ENCODE measurements around the gene NHEJ1.

Gene NHEJ1

DNA sequence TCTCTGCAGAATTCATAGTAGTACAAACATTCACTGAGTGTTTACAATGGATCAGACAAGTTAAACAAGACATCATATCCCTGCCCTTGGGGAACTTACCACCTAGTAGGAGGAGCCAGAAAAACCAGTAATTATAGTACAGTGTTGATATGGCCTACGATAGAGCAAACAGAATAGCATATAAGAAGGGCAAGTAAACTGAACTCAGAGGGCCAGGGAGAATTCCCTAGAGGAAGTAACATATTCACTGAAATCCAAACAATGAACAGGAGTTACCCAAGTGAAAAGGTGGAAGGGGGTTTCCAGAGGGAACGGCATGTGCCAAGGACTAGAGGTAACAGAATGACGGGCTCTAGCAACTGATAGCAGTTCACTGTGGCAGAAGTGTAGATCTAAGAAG is 34.1 kb downstream of the NHEJ1 start:
- H3K9me3 ChIP-seq (ENCODE audit: low read length) = no peaks in the 10 kb centered on the region
- H3K27me3 ChIP-seq (ENCODE audit: control insufficient read depth in 1 of 2, insufficient read depth in 2 of 2, low read length in 2 of 2) = no peaks in the 10 kb centered on the region
- no peak overlapping the region for H3K9ac ChIP-seq (ENCODE audit: low read length)
- peaks cover 4% of the 10 kb centered on the region for H3K4me1 ChIP-seq (ENCODE audit: insufficient read depth, low read length)
- H3K4me3 ChIP-seq (ENCODE audit: low read depth in 1 of 2, low read length in 2 of 2) = no peak overlapping the region
- H3K27ac ChIP-seq (ENCODE audit: low read depth, low read length) = no peak overlapping the region
- H3K36me3 ChIP-seq (ENCODE audit: insufficient read depth, low read length) = no peaks in the 10 kb centered on the region

- no peak overlapping the region for H3K4me3 ChIP-seq (ENCODE audit: low read depth in 1 of 2, low read length in 2 of 2)
- no peak overlapping the region for H3K9ac ChIP-seq (ENCODE audit: low read length)
- H3K9me3 ChIP-seq (ENCODE audit: low read length) = no peaks in the 10 kb centered on the region
- H3K4me1 ChIP-seq (ENCODE audit: insufficient read depth, low read length) = peaks cover 4% of the 10 kb centered on the region
- H3K27me3 ChIP-seq (ENCODE audit: control insufficient read depth in 1 of 2, insufficient read depth in 2 of 2, low read length in 2 of 2) = no peaks in the 10 kb centered on the region
- no peaks in the 10 kb centered on the region for H3K36me3 ChIP-seq (ENCODE audit: insufficient read depth, low read length)
- H3K27ac ChIP-seq (ENCODE audit: low read depth, low read length) = no peak overlapping the region
These were observed 34.7 kb downstream of the NHEJ1 start for GRCh38 chr2:219125886-219126270.

DNA sequence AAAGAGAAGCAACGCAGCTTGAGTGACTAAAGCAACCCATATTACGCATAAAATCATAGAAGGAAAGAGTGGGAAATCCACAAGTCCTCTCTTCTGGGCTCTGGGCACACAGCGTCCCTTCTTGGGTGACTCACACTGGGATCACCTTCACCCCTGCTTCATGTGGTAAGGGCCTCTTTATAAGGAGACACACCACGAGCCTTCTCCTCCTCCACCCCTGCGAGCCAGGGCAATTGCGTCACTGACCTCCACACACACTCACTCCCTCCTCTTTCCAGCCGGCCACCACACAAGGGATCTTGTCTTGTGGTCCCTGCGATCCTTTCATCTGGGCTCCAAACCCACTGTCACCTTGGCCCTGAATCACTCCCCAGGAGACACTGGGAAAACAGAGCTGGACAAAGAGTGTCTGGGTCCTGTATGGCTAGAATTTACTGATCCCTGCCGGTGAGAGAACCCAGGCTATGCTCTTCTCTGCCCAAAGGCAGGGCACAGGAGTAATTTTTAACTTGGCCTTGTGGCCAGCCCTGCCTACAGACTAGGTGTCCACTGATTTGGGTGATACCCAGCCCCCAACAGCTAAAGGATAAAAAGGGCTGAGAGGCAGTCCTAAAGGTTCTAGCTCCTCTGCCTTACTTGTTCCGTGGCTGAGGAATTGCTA is 35.3 kb downstream of the NHEJ1 start:
- H3K27me3 ChIP-seq (ENCODE audit: control insufficient read depth in 1 of 2, insufficient read depth in 2 of 2, low read length in 2 of 2) = no peaks in the 10 kb centered on the region
- no peak overlapping the region for H3K4me3 ChIP-seq (ENCODE audit: low read depth in 1 of 2, low read length in 2 of 2)
- no peaks in the 10 kb centered on the region for H3K9me3 ChIP-seq (ENCODE audit: low read length)
- no peak overlapping the region for H3K9ac ChIP-seq (ENCODE audit: low read length)
- H3K36me3 ChIP-seq (ENCODE audit: insufficient read depth, low read length) = no peaks in the 10 kb centered on the region
- no peak overlapping the region for H3K27ac ChIP-seq (ENCODE audit: low read depth, low read length)
- H3K4me1 ChIP-seq (ENCODE audit: insufficient read depth, low read length) = peaks cover 4% of the 10 kb centered on the region

DNA sequence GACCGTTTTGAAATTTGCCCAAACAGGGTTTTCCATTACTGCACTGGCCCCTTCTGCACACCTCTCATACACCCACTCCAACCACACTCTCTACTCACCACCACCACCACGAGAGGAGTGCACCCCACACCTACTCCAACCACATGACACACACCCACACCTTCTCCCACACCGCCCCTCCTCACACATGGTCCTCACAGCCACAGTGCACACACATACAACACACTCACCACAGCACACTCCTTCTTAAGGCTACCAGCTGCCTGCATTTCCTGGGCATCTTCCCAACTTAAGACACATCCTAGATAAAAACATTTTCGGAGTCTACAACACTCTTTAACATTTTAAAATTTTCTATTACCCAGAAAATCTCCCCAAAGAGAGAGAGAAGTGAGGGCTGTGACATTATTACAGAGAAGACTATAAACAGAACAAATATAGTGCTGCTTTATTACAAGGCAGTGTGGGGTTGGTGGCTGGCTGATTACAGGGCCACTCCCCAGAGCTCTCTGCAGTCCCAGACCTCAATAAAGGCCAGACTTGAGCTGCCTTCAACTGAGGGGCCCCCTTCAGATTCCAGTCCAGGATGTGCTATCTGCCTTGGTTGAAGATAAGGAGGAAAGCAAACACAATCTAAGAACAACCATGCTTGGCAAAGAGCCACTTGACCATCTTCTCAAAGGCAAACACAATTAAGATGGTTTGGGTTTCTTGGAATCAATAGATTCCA is 36.1 kb downstream of the NHEJ1 start:
- no peak overlapping the region for H3K9ac ChIP-seq (ENCODE audit: low read length)
- H3K27ac ChIP-seq (ENCODE audit: low read depth, low read length) = no peak overlapping the region
- no peak overlapping the region for H3K4me3 ChIP-seq (ENCODE audit: low read depth in 1 of 2, low read length in 2 of 2)
- H3K9me3 ChIP-seq (ENCODE audit: low read length) = no peaks in the 10 kb centered on the region
- H3K4me1 ChIP-seq (ENCODE audit: insufficient read depth, low read length) = peaks cover 4% of the 10 kb centered on the region
- no peaks in the 10 kb centered on the region for H3K27me3 ChIP-seq (ENCODE audit: control insufficient read depth in 1 of 2, insufficient read depth in 2 of 2, low read length in 2 of 2)
- H3K36me3 ChIP-seq (ENCODE audit: insufficient read depth, low read length) = no peaks in the 10 kb centered on the region

GRCh38 chr2:219123356-219124135 is 37.1 kb downstream of the NHEJ1 start:
- Histone ChIP-seq H3K36me3 (ENCODE audit: insufficient read depth, low read length) (no peaks in the 10 kb centered on the region), H3K4me3 (ENCODE audit: low read depth in 1 of 2, low read length in 2 of 2) (no peak overlapping the region), H3K4me1 (ENCODE audit: insufficient read depth, low read length) (peaks cover 4% of the 10 kb centered on the region), H3K27ac (ENCODE audit: low read depth, low read length) (no peak overlapping the region), H3K9ac (ENCODE audit: low read length) (no peak overlapping the region), H3K27me3 (ENCODE audit: control insufficient read depth in 1 of 2, insufficient read depth in 2 of 2, low read length in 2 of 2) (no peaks in the 10 kb centered on the region), H3K9me3 (ENCODE audit: low read length) (no peaks in the 10 kb centered on the region)

DNA sequence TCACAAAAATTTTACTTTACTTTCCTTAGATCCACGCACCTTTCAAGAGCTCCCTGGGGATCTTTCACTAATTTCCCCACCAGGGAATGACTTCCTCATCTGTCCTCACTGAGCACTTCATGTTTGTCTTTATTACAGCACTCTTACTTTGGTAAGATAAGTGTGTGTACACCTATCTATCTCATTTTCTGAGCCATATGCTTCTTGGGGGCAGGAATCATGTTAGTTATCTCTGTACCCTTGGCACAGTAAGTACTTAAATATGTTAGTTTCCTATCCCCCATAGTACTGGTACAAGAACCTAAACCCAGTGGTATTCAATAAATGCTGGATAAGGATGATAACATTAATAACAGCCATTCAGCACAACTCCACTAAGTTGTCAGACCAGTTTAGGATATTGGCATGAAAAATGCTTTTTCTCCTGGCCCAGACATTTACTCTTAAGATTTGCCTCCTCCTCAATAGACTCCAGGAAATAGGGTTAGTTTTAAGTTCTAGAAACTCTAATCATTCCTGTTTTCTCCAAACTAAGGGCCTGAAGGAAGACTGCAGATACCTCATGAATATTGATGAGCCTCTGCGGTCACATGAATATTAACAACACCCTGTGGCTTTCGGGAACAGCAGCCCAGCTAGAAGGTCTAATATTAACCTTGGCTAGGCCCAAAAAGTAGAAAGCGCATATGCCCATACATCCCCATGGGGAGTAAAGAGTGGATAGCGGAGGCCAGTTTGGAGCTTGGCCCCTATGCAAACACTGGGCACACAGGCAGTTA is 38.2 kb downstream of the NHEJ1 start:
- Histone ChIP-seq H3K4me1 (ENCODE audit: insufficient read depth, low read length) (peaks cover 4% of the 10 kb centered on the region), H3K36me3 (ENCODE audit: insufficient read depth, low read length) (no peaks in the 10 kb centered on the region), H3K27ac (ENCODE audit: low read depth, low read length) (no peak overlapping the region), H3K27me3 (ENCODE audit: control insufficient read depth in 1 of 2, insufficient read depth in 2 of 2, low read length in 2 of 2) (no peaks in the 10 kb centered on the region), H3K9ac (ENCODE audit: low read length) (no peak overlapping the region), H3K9me3 (ENCODE audit: low read length) (no peaks in the 10 kb centered on the region), H3K4me3 (ENCODE audit: low read depth in 1 of 2, low read length in 2 of 2) (no peak overlapping the region)

- no peaks in the 10 kb centered on the region for H3K36me3 ChIP-seq (ENCODE audit: insufficient read depth, low read length)
- H3K27me3 ChIP-seq (ENCODE audit: control insufficient read depth in 1 of 2, insufficient read depth in 2 of 2, low read length in 2 of 2) = no peaks in the 10 kb centered on the region
- no peak overlapping the region for H3K4me3 ChIP-seq (ENCODE audit: low read depth in 1 of 2, low read length in 2 of 2)
- no peaks in the 10 kb centered on the region for H3K9me3 ChIP-seq (ENCODE audit: low read length)
- peaks cover 4% of the 10 kb centered on the region for H3K4me1 ChIP-seq (ENCODE audit: insufficient read depth, low read length)
- no peak overlapping the region for H3K9ac ChIP-seq (ENCODE audit: low read length)
- H3K27ac ChIP-seq (ENCODE audit: low read depth, low read length) = no peak overlapping the region
These were observed 40.5 kb downstream of the NHEJ1 start for GRCh38 chr2:219120082-219120481.

GRCh38 chr2:219119422-219120043 is 41.1 kb downstream of the NHEJ1 start:
- Histone ChIP-seq H3K36me3 (ENCODE audit: insufficient read depth, low read length) (no peaks in the 10 kb centered on the region), H3K27ac (ENCODE audit: low read depth, low read length) (no peak overlapping the region), H3K27me3 (ENCODE audit: control insufficient read depth in 1 of 2, insufficient read depth in 2 of 2, low read length in 2 of 2) (no peaks in the 10 kb centered on the region), H3K4me3 (ENCODE audit: low read depth in 1 of 2, low read length in 2 of 2) (no peak overlapping the region), H3K9me3 (ENCODE audit: low read length) (no peaks in the 10 kb centered on the region), H3K4me1 (ENCODE audit: insufficient read depth, low read length) (peaks cover 4% of the 10 kb centered on the region), H3K9ac (ENCODE audit: low read length) (no peak overlapping the region)

DNA sequence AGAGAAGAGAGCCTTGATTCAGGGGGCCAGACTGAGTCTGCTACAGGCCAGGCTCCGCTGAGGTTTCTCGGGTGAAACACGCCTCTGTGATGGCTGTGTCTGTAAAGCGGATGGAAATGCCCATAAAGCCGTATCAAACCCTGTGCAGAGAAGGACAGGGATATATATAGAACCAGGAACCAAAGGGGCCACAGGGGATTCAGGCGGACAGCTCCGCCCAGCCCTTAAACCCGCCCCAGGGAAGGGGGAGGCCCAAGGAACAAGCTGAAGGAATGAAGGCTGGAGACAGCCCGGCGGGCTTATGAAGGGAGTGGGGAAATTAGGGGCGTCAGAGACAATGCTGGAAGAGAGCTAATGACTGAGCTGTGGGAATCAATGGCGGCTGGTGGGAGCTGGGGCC is 42.1 kb downstream of the NHEJ1 start:
- no peak overlapping the region for H3K27ac ChIP-seq (ENCODE audit: low read depth, low read length)
- no peaks in the 10 kb centered on the region for H3K4me1 ChIP-seq (ENCODE audit: insufficient read depth, low read length)
- H3K9me3 ChIP-seq (ENCODE audit: low read length) = no peaks in the 10 kb centered on the region
- no peaks in the 10 kb centered on the region for H3K27me3 ChIP-seq (ENCODE audit: control insufficient read depth in 1 of 2, insufficient read depth in 2 of 2, low read length in 2 of 2)
- H3K4me3 ChIP-seq (ENCODE audit: low read depth in 1 of 2, low read length in 2 of 2) = no peak overlapping the region
- H3K9ac ChIP-seq (ENCODE audit: low read length) = no peak overlapping the region
- H3K36me3 ChIP-seq (ENCODE audit: insufficient read depth, low read length) = no peaks in the 10 kb centered on the region

DNA sequence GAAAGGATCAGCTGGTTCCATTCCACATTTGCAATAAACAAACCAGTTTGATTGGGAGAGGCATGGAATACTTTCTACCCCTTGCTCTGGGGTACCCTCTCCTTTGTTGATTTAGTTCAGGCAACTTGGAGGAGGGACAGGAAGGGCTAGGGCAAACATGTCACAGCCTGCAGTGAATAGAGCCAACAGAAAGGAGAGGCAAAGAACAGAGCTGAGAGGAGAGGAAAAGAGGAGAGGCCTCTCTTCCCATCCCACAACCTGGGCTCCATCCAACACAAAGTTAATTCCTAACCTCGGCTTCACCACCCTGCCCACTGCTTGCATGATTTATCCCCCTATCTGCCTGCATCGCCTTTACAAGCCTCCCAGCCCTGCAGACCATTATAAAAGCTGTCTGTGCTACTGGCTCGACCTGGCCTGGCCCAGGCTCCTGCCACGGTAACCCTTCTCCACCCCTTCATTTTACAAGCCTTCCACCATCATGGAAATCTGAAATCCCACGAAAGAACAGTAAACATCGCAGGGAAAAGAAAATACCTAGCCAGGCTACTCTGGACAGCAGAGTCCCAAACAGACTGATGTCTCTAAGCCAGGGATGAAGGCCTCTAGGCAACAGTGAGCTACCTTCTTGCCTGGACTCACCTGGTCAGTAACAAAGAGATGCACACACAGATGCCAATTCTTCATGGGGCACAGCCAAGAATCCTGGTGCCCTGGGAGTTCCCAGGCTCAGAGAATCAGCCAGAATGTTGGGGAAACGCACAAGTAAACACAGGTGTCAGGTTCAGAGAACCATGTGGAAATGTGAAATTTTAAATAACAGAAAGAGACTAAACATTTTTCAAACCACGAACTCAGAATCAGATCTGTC is 43.6 kb downstream of the NHEJ1 start:
- no peaks in the 10 kb centered on the region for H3K9me3 ChIP-seq (ENCODE audit: low read length)
- H3K9ac ChIP-seq (ENCODE audit: low read length) = no peak overlapping the region

More for the DNA sequence above, 43.6 kb downstream of the NHEJ1 start:
- Histone ChIP-seq H3K4me3 (ENCODE audit: low read depth in 1 of 2, low read length in 2 of 2) (no peak overlapping the region), H3K36me3 (ENCODE audit: insufficient read depth, low read length) (no peaks in the 10 kb centered on the region), H3K27ac (ENCODE audit: low read depth, low read length) (no peak overlapping the region), H3K4me1 (ENCODE audit: insufficient read depth, low read length) (no peaks in the 10 kb centered on the region), H3K27me3 (ENCODE audit: control insufficient read depth in 1 of 2, insufficient read depth in 2 of 2, low read length in 2 of 2) (no peaks in the 10 kb centered on the region)
